ENCODE results near the gene CSF1.

CSF1 gene

DNA sequence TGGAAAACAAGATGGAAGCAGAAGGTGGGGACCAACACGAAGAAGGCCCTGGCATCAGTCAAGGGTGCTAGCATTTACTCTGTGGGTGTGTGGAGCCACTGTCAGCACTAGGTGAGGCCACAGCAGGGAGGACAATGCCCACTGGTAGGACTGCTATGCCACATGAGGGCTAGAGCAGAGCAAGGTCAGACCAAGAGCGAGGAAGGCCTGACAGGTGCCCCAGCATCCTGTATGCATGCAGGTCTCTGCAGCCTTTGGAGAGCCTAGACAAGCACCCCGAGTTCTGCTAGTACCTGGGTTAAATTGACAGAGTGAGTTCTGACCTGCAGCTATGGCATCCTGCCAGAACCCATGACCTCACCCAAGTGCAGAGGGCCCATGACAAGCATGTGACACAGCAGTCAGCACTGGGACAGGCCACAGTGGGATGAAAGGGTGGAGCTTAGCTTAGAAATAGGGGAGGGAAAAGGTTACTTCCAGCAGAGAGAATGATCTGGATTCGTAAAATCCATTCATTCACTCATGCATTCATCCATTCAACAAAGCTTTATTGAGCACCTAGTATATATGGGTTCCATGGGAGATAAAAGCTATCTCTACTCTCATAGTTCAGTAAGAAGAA is 9.0 kb upstream of the CSF1 start:
- peak; percentile 75 for DNase-seq (ENCODE audit: low spot score)

DNA sequence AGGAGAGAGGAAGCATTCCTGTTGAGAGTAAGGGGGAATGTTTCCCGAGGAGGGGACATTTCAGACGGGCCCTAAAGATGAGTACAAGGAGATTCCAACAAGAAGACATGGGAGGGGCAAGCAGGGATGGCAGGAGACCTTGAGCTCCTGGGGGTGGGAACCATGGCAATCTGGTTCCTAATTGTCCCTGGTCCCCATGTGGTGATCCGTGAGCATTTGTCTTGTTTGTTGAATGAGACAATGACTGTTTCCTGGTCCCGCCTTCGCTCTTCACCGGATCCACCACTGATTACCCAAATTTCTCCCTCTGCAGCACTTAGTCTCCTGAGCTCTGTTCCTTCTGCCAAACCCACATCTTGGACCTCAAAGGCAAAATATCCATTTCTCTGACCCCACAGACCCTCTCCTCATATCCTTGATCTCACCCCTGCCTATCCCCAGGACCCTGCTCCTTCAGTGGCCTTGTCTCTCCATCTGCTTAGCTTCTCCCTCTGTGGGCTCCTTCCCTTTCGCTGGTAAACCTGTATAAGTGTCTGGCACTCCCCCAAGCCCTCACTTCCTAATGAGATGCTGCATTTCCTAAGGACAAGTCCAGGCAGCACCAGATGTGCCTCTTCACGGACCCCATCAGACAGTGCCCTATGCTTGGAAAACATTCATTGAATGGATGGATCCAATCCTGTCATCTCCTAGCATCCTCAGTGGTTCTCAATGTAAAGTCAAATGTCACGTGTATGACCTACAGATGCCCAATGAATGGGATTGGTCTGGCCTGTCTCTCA is 8.3 kb upstream of the CSF1 start:
- no peak for DNase-seq (ENCODE audit: low spot score)

DNA sequence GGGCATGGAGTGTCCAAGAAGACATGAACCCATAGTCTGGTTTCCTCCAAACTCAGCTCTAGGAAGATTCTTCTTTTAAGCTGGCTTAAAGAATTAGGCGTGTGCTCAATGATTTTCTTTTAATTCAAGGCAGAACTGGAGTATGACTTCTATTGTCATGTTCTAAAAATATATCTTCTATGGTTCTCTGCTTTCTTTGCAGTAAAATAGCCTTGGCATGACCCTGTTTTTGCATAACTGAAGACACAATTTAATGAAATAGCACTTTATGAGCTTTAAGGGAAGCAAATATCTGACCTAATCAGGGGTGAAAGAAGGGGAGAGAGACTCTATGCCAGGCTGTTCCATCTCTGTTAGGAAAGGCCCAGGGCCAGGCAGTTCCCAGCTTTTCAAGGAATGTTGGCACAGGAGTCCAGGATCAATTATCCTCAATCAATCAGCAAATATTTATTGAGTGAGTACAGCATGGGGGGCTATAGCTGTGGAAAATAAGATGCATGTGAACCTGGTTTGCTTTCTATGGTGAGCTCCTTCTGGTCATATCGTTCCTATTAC is 7.2 kb upstream of the CSF1 start:
- no peak for DNase-seq (ENCODE audit: low spot score)

DNA sequence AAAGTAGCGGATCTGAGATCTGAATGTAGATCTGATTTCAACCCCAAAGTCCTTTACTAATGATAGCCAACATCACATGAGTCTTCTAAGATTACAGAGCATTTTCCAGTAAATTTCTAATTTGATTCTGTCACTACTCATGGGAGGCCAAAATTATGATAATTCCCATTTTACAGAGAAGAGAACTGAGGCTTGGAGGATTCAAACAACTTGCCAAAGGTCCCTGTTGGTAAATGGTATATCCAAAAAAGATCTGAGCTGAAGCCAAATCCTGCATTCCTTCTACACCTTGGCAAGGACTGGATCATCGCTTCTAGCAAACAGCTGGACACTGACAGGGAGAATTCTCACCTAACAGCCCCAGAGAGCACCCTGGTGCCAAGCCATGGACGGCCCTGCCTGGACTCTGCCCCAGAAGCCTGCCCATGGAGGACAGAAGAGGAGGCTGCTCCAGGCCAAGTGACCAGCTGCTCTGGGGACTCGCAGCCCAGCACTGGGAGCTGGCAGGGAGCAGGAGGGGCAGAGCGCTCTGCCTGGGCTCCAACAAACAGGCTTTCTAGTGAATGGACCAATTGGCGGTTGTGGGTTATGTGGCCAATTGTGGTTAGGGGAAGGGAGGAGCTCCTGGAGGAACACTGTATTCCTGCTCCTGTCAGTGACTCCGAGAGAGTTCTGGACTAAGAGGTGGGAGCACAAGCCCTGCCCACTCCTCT is 6.4 kb upstream of the CSF1 start:
- DNase-seq (ENCODE audit: low spot score) = no peak

DNA sequence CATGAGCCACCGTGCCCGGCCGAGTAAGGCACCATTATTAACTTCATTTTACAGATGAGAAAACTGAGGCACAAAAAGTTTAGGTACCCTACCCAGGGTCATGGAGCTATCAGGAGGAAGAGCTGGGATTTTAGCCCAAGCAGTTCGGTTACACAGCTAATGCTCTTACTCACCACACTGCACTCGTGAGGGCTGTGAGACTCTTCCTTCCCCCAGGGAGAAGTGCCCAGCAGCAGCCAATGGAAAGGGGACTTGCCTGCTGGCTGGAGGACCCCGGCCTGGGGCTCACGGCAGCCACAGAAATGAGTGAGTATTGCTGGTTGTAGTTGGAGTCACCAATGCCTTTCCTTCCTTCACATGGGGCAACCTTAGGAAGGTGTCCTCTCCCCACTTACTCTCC is 5.2 kb upstream of the CSF1 start:
- DNase-seq (ENCODE audit: low spot score) = no peak

DNA sequence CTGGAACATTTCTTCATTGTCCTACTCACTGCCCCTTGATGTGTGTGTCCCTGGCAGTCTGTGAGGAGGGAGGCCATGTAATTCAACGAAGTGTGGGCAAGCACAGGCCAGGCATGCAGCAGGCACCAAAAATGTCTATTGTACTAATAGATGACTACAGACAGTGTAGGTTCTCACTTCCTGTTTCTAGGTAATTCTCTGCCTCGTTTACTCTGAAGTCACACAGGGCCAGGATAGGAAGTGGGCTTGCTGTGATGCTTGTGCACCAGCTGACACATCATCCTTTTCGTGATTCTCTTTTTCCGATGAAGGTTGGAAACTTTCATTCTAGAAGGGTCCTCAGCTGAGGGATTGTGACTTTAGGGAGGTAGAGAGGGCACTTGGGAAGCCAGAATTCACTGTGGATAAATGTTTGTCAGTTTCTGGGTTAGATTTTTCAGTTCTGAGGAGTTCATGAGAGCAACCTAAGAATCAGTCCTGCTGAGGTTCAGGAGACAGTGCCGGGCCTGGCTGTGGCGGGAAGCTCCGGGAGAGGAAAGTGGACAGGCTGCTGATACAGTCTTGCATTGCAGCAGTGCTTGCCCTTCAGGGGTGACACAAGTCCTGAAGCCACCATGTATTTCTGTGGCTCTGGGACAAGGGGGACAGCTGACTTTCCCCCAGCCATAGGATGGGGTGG is 4.3 kb upstream of the CSF1 start:
- no peak for DNase-seq (ENCODE audit: low spot score)

DNA sequence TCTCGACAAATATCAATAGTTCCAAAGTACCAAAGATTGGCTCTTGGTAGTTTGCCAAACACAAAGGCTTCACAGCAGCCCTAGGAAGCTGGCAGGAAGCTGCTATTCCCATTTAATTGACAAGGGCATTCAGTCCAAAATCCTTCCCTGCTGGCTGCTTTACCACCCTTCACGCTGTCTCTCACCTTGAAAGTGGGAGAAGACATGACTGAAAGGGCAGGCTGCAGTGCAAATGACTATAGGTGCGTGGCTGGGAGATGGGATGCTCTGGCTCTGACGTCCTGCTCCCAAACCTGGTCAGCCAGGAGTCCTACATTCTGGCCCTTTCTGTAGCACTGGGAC is 3.8 kb upstream of the CSF1 start:
- DNase-seq (ENCODE audit: low spot score) = no peak

DNA sequence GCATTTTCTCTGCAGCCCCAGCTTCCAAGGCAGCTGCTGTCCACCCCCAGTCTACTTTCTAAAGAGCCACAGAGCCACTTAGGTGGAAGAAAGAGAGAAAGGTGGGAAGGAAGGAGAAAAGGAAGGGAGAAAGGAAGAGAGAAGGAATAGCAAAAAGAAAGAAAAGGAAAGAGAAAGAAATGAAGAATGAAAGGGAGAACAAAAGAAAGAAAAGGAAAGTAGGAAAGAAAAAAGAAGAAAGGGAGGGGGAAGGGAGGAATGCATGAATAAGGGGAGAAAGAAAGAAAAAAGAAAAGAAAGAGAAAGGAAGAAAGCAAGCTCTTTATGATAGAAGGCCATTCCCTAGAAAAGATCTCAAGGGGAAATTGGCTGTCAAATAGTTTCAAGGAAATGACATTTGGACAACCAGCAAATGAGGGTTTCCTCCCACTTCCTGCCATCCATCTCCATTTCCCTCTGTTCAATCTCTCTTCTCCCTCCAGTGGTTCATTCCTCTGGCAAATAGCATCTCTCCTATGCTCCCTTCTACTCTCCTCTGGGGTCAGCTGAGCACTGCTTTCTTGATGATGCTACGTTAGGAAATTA is 3.4 kb upstream of the CSF1 start:
- no peak for DNase-seq (ENCODE audit: low spot score)

DNA sequence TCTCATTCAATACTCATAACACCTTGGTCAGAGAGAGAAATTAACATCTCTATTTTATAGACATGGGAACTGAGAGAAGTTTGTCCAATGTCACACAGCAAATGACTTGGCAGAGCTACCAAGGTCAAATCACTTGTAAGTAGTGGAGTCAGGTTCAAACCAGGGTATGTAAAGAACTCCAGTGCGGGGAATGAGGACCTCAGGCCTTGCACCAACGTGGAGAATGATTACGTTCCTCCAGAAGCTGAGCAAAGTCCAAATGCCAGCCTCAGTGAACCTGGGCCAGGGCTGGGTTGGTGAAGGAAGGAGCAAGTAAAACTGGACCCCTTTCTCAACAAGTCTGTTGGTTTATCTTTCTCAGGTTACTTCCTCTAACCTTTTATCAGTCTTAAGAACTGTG is 1.8 kb upstream of the CSF1 start:
- DNase-seq (ENCODE audit: low spot score) = no peak

DNA sequence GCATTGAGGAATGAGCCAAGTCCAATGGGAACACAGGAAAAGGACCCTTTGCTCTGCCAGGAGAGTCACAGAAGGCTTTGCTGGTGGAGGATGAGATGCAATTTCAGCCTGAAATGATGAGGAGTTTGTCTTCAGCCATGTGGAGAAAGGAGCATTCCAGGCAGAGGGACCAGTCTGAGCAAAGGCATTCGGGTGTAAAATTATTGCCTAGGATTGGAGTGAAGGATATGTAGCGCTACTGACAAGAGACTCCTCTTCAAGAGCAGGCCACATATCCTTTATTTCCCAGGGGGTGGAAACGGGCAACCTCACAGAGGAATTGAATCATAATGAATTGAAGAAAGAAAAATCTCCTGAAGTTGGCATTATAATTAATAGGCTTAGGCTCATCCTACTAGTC is 1.1 kb upstream of the CSF1 start:
- DNase-seq (ENCODE audit: low spot score) = no peak

DNA sequence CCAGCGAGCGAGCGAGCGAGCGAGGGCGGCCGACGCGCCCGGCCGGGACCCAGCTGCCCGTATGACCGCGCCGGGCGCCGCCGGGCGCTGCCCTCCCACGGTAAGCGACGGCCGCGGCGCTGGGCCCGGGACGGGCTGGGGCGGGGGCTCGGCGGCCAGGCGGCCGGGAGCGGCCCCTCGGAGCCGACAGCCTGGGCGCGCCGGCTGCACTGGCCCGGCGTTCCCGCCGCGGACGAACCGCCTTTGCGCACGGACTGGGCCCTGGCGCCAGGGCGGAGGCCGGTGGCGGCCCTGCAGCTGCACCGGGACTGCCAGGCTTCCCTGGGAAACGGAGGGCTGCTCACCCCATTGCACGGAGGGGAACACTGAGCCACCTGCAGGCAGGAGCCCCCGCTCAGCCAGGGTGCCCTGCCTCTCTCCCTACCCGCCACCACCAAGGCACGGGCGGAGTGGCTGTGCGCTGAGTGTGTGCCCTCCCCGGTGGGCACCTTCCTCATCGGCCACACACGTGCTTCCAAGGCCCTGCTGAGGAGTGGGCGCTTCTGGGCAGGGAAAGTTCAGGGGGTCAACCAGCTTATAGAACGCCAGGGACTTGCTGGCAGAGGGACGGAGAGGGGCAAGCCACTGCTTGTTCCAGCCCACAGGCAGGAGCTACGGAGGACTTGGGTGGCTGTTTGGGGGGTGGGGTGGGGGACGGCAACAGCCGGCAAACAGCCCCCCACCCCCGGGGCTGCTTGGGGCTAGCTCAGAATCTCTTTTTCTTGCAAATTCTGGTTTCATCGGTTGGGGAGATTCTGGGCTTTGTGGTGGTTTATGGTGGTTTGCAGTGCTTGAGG is 532 bp downstream of the CSF1 start:
- DNase-seq (ENCODE audit: low spot score) = peak; percentile 34

DNA sequence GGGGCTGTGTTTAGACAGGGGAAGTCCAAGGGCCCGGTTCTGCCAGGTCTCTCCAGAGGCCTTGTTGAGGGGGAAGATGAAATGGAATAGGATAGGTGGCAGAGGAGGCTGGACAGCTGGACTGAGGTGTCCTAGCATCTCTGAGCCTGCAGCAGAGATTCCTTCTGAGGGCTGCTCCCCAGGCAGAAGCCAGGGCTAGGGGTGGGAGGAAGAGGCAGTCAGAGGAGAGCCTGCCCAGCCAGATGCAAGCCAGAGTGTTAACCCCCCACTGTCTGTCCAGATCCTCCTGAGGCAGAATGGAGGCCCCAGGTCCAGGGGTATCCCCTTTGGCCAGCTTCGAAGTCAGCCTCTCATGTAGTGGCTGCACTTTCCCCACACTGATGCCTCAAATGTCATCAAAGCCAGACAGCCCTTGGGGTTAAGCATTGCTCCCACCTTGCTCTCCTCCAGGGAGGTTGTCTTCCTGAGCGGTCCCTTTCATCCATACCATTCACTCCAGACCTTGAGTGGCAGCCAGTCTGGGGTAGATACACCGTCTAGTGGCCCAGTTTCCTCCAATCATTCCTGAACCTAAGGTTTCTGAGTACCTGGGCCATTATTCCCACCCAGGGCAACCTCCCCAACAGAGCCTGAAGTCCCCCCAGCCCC is 1.7 kb downstream of the CSF1 start:
- no peak for DNase-seq (ENCODE audit: low spot score)

DNA sequence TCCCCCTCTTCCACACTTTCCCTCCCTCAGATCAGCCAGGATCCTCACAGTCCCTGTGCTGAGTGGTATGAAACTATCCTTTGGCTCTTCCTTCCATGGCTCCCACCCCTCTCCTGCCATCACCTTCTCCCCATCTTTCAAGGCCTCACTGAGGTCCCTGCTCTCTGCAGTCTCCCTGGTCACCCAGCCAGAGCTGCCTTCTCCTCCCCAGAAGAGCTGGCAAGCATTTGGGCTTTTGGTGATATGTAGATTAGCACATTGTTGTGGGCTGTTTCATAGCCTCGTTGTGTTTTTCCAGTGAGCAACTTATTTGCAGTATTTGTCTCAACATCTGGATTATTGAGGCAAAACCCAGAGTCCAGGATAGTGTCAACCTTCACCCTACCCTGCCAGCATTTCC is 2.2 kb downstream of the CSF1 start:
- no peak for DNase-seq (ENCODE audit: low spot score)

DNA sequence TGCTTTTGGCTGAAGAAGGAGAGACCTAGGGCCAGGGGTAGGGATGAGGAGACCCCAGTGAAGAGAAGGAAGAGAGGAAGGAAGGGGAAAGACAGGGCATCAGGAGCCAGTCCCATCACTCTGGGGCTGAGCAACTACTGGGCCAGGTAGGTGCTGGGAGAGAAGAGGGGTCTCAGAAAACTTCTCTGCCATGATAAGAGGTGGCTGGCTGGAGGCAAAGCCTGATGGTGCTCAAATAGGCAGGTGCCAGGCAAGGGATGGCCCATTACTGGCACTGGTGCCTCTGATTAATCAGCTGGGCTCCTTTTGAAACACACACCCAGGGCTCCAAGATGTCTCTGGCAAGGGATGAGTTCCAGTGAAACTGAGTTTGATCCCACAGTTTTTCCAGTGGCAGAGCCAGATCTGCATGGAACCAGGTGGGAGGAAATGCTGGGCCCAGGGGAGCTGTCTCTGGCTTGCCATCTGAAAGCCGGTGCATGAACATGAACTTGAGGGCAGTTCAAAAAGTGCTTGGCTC is 2.8 kb downstream of the CSF1 start:
- DNase-seq (ENCODE audit: low spot score) = no peak

DNA sequence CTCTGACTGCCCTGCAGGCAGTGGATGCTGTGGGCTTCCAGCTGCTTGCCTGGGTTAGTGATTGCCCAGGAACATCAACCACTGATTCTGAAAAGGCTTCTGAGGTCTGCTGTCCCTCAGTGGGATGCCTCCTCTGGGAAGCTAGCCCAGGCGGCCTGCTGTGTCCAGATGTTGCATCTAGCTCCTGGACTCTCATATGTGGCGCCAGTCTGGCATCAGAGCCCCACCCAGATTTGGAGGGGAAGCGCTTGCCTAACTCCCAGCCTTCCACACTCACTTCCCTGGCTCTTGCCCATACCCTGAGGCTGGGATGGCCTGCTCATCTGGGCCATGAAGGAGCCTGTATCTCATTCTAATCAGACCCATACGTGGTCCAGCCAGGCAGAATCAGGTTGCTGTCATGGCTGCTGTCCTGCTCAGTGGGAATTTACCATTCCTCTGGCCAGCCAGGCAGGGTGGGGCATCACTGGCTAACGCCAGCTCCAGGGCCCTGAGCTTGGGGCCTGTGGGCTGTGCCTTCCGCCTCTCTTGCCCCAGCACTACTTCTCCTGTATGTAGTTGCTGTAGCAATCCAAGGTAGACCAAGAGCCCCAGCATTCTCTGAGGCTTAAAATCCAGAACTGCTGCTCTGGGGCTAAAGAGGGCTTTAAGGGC is 4.1 kb downstream of the CSF1 start:
- no peak for DNase-seq (ENCODE audit: low spot score)

DNA sequence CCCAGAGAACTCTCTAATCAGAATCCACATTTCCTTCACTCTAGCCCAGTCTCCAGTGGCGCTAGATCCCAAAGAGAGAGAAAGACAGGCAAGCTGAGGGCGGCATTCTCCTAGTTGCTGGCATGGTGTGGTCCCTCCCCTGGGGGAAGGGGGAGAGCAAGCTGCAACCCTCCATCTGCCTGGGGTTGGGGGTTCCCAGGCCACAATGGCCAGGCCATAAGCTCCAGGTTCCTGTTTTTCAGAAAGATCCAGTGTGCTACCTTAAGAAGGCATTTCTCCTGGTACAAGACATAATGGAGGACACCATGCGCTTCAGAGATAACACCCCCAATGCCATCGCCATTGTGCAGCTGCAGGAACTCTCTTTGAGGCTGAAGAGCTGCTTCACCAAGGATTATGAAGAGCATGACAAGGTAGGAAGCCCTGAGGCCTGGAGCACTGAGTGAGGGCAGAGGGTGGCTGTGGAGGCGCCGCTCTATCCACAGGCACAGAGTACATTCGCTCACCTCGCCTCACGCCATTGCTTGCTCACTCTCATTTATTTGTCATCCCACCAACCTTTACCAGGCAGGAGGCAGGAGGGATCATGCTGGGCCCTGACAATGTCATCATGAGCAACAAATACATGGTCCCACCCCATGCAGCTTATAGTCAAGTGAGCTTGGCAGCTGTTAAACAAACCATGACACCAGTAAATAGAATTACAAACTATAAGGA is 6.6 kb downstream of the CSF1 start:
- no peak for DNase-seq (ENCODE audit: low spot score)

DNA sequence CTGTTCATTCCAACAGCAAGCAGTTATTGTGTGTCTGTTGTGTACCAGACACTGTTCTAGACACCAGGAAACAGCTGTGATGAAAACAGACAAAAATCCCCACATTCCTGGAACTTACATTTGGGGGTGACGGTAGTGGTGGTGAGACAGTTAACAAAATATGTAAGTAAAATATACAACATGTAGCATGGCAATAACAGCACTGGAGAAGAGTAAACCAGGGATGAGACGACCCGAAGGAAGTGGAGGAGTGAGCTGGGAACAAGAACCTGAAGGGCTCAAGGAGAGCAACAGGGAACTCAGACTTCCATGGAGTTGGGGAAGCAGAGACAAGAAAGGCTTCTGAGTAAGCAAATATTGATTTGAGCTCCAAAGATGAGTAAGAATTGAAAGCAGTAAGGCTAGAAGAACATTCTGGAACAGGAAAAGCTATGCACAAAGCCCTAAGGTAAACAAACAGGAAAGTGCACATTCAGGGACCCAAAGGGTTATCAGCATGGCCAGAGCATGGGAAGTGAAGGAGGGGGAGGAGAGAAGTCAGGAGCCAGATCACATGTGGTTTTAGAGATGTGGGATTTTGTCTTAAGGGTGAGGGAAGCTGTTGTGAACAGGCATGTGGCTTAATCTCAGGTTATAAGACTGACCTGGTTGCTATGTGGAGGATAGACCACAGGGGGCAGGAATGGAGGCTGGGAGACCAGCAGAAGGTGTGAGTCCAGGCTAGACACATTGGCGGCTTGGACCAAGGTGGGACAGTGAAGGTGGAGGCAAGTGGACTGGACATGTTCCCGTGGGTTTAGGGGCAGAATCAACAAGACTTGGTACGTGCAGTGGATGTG is 7.3 kb downstream of the CSF1 start:
- peak; percentile 60 for DNase-seq (ENCODE audit: low spot score)

DNA sequence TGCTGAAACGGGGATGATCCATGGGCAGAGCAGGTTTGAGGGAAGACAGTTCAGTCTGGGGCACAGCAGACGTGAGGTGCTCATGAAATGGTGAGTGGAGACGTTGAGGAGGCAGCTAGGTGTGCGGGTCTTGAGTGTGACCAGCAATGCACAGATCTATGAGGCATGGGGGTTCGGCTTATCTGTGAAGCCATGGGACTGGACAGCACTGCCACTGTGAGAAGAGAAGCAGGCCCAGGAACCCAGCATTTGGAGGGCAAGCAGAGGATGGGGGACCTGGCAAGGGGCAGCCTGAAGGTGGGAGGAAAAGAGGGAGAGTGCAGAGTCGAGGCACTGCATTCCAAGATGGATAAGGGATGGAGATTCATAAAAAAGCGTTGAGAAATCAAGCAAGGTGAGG is 8.0 kb downstream of the CSF1 start:
- no peak for DNase-seq (ENCODE audit: low spot score)

All from HuH-7.5 (cell line).